ENCODE results near the gene MAZ. TPM values are rescaled to one million over a fixed set of nuclear protein-coding genes. Genes with fewer than 3 reads are reported as not detected.

Gene MAZ
- total and polyA plus RNA-seq, 2 of the 8 experiments (the other 6 are each of a cell fraction or from before 2014, with no cell fraction given) = 219 to 380 TPM

- H4K91ac ChIP-seq (replicated peaks; ENCODE audit: insufficient read length, low read length) = peak overlapping the region; percentile 79
- no peak for DNase-seq (ENCODE audit: low read depth in 1 of 2, low spot score in 2 of 2)
- peaks cover 6 to 10% of the 10 kb centered on the region in 2 experiments for H4K20me1 ChIP-seq (replicated peaks in 1 of 2; ENCODE audit: control insufficient read depth in 1 of 2, insufficient read depth in 2 of 2, low read length in 2 of 2)
- no peak for FAIRE-seq
- peak overlapping the region; percentile 92; the same call in 1 of the 2 replicates for H2BK12ac ChIP-seq (ENCODE audit: low read depth, low read length)
- peak overlapping the region; percentile 92 for H3K4ac ChIP-seq (replicated peaks; ENCODE audit: insufficient read length, low read depth, low read length)
- H2BK5ac ChIP-seq (ENCODE audit: low read depth, low read length) = peak overlapping the region; percentile 89
- no peak overlapping the region for H3K23ac ChIP-seq (ENCODE audit: insufficient read length)
- H3K14ac ChIP-seq (ENCODE audit: insufficient read length) = no peak overlapping the region
- peak overlapping the region; percentile 40; the same call in 1 of the 2 replicates for H2AK5ac ChIP-seq (ENCODE audit: low read depth, low read length)
- TF ChIP-seq JUND (IDR thresholded peaks at IDR 0.05; ENCODE audit: low read length) (no peak), SIN3A (conservative IDR thresholded peaks at IDR 0.05 in 1 of 2, IDR thresholded peaks at IDR 0.05 in 1 of 2; ENCODE audit: low read depth in 1 of 2, low read length in 2 of 2) (0 out of 4 replicates have a peak, but pooled peaks of 1 of the 2 experiments have one; percentile 16), ATF3 (IDR thresholded peaks at IDR 0.05; ENCODE audit: insufficient read depth, low read depth, low read length) (no peak), SAP30 (IDR thresholded peaks at IDR 0.05; ENCODE audit: insufficient read depth, insufficient replicate concordance, low read length) (peak; percentile 18), MAX (IDR thresholded peaks at IDR 0.05) (peak; percentile 84), E2F6 (IDR thresholded peaks at IDR 0.05) (peak; percentile 53)
- H3K27ac ChIP-seq (ENCODE audit: low read depth, low read length) = 0 out of 2 replicates have a peak overlapping the region, but pooled peaks have one; percentile 17
- H3K4me1 ChIP-seq (replicated peaks in 1 of 4; ENCODE audit: control insufficient read depth in 3 of 4, insufficient read depth in 4 of 4, low read length in 3 of 4) = peaks cover 0 to 47% (median 36%) of the 10 kb centered on the region in 4 experiments; a peak in 6 of 7 replicates
- no peak overlapping the region for H2BK120ac ChIP-seq (replicated peaks; ENCODE audit: low read depth, low read length)
- peaks cover 27% of the 10 kb centered on the region for H3K23me2 ChIP-seq (ENCODE audit: low read depth, low read length)
- peaks cover 7 to 26% (median 13%) of the 10 kb centered on the region in 4 experiments for H3K36me3 ChIP-seq (ENCODE audit: control insufficient read depth in 2 of 4, insufficient read depth in 4 of 4, low read length in 3 of 4)
- no peak overlapping the region for H2AFZ ChIP-seq (ENCODE audit: low read length)
- H4K5ac ChIP-seq (ENCODE audit: insufficient read length, low read depth, low read length) = no peak overlapping the region
- CTCF ChIA-PET (ENCODE audit: partially characterized antibody) = interaction anchor here (0.7 to 17.5 kb wide), 8 partner anchors 24 to 241 kb away, joined by 3 to 212 read pairs (median 4); no protein-coding TSS in a partner anchor
- H4K8ac ChIP-seq (ENCODE audit: extremely low read depth, insufficient read depth, low read length) = no peak overlapping the region
- no peaks in the 10 kb centered on the region for H3K9me3 ChIP-seq (ENCODE audit: insufficient read depth in 2 of 2, low read depth in 1 of 2, low read length in 1 of 2)
- H3K79me1 ChIP-seq (ENCODE audit: low read depth, low read length) = no peaks in the 10 kb centered on the region; the same call in none of the 2 replicates
- peak overlapping the region; percentile 83 for H3K18ac ChIP-seq (ENCODE audit: extremely low read depth, low read length)
- peaks cover 0 to 29% of the 10 kb centered on the region in 2 experiments; a peak in 2 of 4 replicates for H3K79me2 ChIP-seq (ENCODE audit: control insufficient read depth in 1 of 2, insufficient read depth in 2 of 2, low read length in 2 of 2)
- peak overlapping the region; percentile 91 to 92 for H3K4me2 ChIP-seq (ENCODE audit: insufficient read depth in 1 of 2, low read depth in 2 of 2, low read length in 2 of 2)
- H2BK15ac ChIP-seq (ENCODE audit: low read length) = peak overlapping the region; percentile 82
- H3K56ac ChIP-seq (replicated peaks; ENCODE audit: insufficient read length, low read depth, low read length) = no peak overlapping the region
- H3K9ac ChIP-seq (replicated peaks in 1 of 4; ENCODE audit: extremely low read depth in 1 of 4, low read depth in 3 of 4, low read length in 3 of 4) = peak overlapping the region in 3 of 4 experiments; percentile 2 to 23 (median 18); a peak in 3 of 7 replicates
- POLR2A ChIA-PET (ENCODE audit: partially characterized antibody) = interaction anchor here (0.7 to 16.6 kb wide), 12 partner anchors 11 to 218 kb away, joined by 3 to 167 read pairs (median 4); partner anchors contain the start of genes CDIPT, HIRIP3 and TLCD3B
- H3K27me3 ChIP-seq (replicated peaks in 1 of 4; ENCODE audit: control insufficient read depth in 3 of 4, extremely low read depth in 1 of 4, insufficient read depth in 3 of 4, low read length in 3 of 4) = no peaks in the 10 kb centered on the region
- no peak overlapping the region for H2BK20ac ChIP-seq (ENCODE audit: low read length)
- H3K4me3 ChIP-seq (ENCODE audit: extremely low read depth in 1 of 4, insufficient read depth in 2 of 4, low read depth in 3 of 4, low read length in 4 of 4) = peak overlapping the region; percentile 59 to 91 (median 83)
- WGBS, 2 experiments (ENCODE audit: extremely low coverage in 1 of 2, insufficient coverage in 1 of 2, insufficient read length in 1 of 2, insufficient replicate concordance in 2 of 2, low coverage in 1 of 2, low lambda C conversion rate in 2 of 2, missing lambda C conversion rate in 1 of 2) = 56% methylated on average over 22 of the region's 24 CpGs; no CpG with 5 or more reads in 1 of the 2 experiments
These were observed 7.6 kb downstream of the MAZ start for GRCh38 chr16:29813644-29814562.

Measured in H1 (cell line).